ENCODE measurements around the gene DECR2. TPM values are rescaled to one million over a fixed set of nuclear protein-coding genes. Genes with fewer than 3 reads are reported as not detected.
"Not testable (repeated sequence)": the region's sequence is repeated elsewhere in the genome, so short reads cannot be mapped to it uniquely, and the experiment has no call there.

Gene DECR2
- total RNA-seq, 3 donors from 2014 or later = 16.9 to 19.1 (median 17.8) TPM

DNA sequence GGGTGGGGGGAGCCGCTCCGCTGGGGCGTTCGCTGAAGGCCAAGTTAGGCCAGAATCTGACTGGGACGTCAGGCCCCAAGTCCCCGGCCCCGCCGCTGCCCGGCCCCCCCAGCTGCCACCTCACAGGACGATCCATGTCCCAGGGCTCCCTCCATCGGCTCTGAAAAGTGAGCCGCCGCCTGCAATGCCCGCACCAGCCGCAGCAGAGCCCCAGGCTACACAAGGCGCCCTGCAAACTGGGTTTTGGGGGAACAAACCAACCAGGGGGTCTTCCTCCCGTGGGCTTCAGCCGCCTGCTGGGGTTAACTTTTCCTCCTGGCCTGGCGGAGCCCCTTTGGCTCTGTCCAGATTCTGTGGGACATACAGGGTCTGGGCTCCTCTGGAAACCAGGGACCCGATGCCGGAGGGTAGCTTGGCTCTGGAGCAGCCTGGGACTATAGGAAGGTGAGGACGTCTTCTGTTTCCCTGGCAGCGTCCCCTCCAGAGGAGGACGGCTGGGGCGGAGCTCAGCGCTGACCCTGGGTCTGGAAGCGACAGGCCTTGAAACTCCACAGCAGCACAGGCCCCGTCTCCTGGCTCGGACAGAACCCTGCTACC lies 3.9 kb upstream of the DECR2 start:
- DNase-seq = no peak
- Mint-ChIP-seq H3K36me3 (ENCODE audit: insufficient read depth) (no peaks in the 10 kb centered on the region), H3K4me3 (peak overlapping the region; percentile 67)

DNA sequence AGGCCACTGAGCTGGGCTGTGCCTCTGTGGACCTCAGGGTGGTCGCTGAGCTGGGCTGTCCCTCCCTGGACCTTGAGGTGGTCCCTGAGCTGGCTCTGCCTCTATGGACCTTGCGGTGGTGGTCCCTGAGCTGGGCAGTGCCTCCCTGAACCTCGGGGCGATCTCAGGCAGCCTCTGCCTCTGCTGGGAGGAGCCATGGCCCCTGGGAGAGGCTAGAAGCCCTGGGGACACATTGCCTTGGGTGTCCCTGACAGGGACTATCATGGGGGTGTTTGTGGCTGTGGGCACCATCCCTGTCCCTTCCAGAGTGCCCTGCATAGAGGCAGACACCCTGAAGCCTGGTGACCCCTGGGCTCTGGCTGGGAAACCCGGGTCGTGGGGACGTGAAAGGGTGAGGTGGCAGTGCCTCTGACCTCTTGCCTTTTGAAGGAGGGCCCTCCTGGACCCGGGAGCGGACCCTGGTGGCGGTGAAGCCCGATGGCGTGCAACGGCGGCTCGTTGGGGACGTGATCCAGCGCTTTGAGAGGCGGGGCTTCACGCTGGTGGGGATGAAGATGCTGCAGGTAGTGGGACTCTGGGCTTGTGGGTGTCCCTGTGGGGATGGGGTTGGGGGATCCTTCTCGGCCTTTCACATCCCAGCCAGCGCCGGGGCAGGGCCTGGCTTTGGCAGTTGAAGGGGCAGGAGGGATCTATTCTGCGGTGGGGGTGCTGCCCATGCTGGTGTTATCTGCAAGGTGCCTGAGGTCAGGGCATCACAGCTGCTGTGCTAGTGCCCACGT lies 2.9 kb upstream of the DECR2 start:
- ATAC-seq (no peak), DNase-seq (no peak)
- no peaks in the 10 kb centered on the region for H3K9me3 Mint-ChIP-seq
- H3K4me1 Mint-ChIP-seq (ENCODE audit: low read depth) = peaks cover 22% of the 10 kb centered on the region
- H3K27me3 Mint-ChIP-seq (ENCODE audit: low read depth) = no peaks in the 10 kb centered on the region
- H3K36me3 Mint-ChIP-seq (ENCODE audit: insufficient read depth) = no peaks in the 10 kb centered on the region
- H3K4me3 Mint-ChIP-seq = peak overlapping the region; percentile 67

More for the DNA sequence above, 3.9 kb upstream of the DECR2 start:
- H3K27me3 Mint-ChIP-seq (ENCODE audit: low read depth) = no peaks in the 10 kb centered on the region
- peaks cover 22% of the 10 kb centered on the region for H3K4me1 Mint-ChIP-seq (ENCODE audit: low read depth)
- no peaks in the 10 kb centered on the region for H3K9me3 Mint-ChIP-seq
- ATAC-seq = no peak

DNA sequence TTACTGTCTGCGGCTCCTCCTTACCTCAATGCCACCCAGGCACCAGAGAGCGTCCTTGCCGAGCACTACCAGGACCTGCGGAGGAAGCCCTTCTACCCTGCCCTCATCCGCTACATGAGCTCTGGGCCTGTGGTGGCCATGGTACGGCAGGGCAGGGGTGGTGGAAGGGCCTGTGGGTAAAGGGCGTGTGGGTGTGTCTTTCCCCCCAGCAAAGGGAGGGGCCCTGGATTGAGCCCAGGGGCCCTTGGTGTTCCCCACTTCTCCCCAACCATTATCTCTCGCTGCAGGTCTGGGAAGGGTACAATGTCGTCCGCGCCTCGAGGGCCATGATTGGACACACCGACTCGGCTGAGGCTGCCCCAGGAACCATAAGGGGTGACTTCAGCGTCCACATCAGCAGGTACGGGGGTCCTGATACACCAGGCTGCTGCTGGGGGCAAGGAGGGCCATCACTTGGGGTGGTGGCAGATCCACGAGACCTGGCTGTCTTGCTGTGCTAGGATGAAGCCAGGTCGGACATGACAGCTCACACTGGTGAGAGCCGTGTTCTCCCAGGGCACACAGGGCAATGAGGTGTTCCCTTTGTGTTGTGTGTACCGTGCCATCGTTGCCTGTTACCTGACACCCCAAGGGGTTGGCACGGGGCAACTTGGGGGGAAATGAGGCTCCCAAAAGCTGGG lies 2.2 kb upstream of the DECR2 start:
- Mint-ChIP-seq H3K27me3 (ENCODE audit: low read depth) (no peaks in the 10 kb centered on the region), H3K9me3 (no peaks in the 10 kb centered on the region), H3K36me3 (ENCODE audit: insufficient read depth) (no peaks in the 10 kb centered on the region), H3K4me1 (ENCODE audit: low read depth) (peaks cover 22% of the 10 kb centered on the region), H3K4me3 (peak overlapping the region; percentile 43)
- DNase-seq (no peak), ATAC-seq (no peak)

DNA sequence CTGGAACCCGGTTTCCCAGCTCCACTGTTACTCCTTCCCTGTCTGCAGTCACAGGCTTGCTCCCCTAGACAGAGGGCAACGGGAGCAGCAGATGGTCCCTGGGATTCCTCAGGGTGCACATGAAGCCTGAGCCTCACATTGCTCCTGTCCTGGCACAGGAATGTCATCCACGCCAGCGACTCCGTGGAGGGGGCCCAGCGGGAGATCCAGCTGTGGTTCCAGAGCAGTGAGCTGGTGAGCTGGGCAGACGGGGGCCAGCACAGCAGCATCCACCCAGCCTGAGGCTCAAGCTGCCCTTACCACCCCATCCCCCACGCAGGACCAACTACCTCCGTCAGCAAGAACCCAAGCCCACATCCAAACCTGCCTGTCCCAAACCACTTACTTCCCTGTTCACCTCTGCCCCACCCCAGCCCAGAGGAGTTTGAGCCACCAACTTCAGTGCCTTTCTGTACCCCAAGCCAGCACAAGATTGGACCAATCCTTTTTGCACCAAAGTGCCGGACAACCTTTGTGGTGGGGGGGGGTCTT lies 1.6 kb upstream of the DECR2 start:
- Mint-ChIP-seq H3K4me3 (peak overlapping the region; percentile 86), H3K36me3 (ENCODE audit: insufficient read depth) (no peaks in the 10 kb centered on the region), H3K4me1 (ENCODE audit: low read depth) (peaks cover 22% of the 10 kb centered on the region), H3K27me3 (ENCODE audit: low read depth) (no peaks in the 10 kb centered on the region), H3K9me3 (no peaks in the 10 kb centered on the region)
- ATAC-seq (no peak), DNase-seq (no peak)

DNA sequence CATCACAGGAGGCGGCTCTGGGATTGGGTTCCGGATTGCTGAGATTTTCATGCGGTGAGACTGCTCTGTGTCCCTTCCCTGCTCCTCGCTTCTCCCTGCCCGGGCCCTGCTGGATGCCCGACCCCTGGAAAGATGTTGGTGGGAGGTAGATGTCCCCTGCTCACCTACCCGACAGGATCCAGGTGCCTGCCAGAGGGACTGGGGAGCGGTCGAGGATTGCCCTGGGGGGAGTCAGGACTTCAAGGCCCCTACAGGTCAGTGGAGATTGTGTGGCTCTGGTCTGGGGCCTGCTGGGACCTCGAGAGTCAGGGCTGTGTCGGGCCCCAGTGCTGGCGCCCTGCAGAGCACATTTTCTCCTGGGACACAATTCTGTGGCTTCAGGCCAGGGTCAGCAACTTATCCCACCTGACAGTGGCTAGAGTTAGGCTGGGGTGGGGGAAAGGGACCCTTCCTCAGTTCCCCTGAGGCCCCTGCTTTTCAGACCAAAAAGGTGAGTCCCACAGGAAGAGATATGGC lies 3.3 kb downstream of the DECR2 start:
- Mint-ChIP-seq H3K4me3 (no peak overlapping the region), H3K36me3 (ENCODE audit: insufficient read depth) (no peaks in the 10 kb centered on the region), H3K9me3 (no peaks in the 10 kb centered on the region), H3K27me3 (ENCODE audit: low read depth) (no peaks in the 10 kb centered on the region), H3K4me1 (ENCODE audit: low read depth) (peaks cover 7% of the 10 kb centered on the region)
- no peak for ATAC-seq
- DNase-seq = no peak

DNA sequence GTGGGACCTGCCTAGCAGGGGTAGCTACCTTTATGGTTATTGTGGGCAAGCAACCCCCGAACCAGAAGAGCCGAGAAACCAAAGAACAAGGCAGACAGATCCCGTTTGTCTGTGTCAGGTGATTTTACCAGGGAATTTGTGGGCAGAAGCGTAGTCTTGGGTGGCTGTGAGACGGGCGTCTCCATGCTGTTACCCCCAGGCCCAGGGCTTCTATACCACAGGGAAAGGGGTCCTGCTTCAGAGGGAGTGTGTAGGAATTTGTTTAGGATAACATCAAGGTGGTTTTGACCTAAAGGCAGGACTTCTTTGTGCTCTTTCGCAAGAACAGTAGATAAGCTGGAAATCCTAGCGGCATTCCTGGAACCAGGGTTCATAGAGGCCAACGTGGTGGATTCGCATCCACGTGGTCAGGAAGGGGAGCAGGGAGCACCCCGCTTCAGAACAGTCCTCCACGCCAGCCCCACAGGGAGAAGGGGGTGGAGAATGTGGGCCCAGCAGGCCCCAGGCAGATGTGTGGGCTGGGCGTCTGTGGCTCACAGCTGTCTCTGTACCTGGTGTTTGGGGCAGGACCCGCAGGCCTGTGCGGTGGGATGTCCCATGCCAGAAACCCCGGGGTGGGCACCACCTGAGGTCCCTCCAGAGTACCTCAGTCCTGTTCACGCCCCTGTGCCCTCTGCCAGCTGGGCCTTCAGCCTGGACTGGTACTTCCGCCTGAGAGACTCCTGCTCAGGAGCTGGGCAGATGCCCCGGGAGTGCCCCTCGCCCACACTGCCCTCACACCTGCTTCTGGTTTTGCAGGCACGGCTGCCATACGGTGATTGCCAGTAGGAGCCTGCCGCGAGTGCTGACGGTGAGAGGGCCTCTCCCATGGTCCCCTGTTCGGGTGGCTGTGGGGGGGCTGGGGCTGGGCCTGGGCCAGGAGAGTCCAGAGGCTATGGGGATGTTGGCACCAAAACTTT lies 4.1 kb downstream of the DECR2 start:
- no peak for ATAC-seq
- Mint-ChIP-seq H3K4me1 (ENCODE audit: low read depth) (no peaks in the 10 kb centered on the region), H3K4me3 (no peak overlapping the region), H3K9me3 (no peaks in the 10 kb centered on the region), H3K27me3 (ENCODE audit: low read depth) (no peaks in the 10 kb centered on the region), H3K36me3 (ENCODE audit: insufficient read depth) (no peaks in the 10 kb centered on the region)
- DNase-seq = no peak

DNA sequence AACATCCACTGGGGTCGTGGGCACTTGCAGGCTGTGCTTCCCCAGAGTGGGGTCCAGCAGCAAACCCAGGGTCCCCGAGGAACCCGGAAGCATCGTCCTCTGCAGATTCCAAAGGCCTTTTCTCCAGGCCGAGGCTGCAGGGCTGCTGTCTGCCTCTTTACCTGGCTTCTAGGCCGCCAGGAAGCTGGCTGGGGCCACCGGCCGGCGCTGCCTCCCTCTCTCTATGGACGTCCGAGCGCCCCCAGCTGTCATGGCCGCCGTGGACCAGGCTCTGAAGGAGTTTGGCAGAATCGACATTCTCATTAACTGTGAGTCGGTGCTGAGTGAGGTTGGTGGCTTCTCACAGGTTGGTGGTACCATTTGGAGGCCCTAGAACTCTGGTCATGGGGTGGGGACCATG lies 5.6 kb downstream of the DECR2 start:
- no peak for ATAC-seq
- H3K4me1 Mint-ChIP-seq (ENCODE audit: low read depth) = no peaks in the 10 kb centered on the region

DNA sequence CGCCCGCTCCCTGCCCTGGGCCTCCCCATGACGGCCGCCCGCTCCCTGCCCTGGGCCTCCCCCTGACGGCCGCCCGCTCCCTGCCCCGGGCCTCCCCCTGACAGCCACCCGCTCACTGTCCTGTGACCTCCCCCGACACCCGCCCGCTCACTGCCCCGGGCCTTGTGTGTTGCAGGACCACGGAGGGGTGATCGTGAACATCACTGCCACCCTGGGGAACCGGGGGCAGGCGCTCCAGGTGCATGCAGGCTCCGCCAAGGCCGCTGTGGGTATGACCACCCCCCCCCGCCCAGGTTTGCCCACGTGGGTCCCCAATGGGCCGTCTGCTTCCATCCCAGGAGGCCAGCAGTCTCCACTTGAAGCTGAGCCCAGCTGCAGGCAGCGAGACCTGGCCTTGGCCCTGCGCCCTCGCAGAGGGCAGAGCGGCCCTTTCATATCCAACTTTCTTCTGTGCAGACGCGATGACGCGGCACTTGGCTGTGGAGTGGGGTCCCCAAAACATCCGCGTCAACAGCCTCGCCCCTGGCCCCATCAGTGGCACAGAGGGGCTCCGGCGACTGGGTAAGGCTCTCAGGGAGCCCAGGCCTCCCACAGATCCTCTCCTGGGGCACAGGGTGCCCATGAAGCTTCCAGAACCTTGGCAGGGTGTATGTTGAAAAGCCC lies 9.0 kb downstream of the DECR2 start:
- H3K27me3 Mint-ChIP-seq (ENCODE audit: low read depth) = no peaks in the 10 kb centered on the region
- H3K4me3 Mint-ChIP-seq = no peak overlapping the region
- no peaks in the 10 kb centered on the region for H3K36me3 Mint-ChIP-seq (ENCODE audit: insufficient read depth)
- DNase-seq (no peak), ATAC-seq (no peak)
- no peaks in the 10 kb centered on the region for H3K9me3 Mint-ChIP-seq
- no peaks in the 10 kb centered on the region for H3K4me1 Mint-ChIP-seq (ENCODE audit: low read depth)

More for the DNA sequence above, 5.6 kb downstream of the DECR2 start:
- Mint-ChIP-seq H3K27me3 (ENCODE audit: low read depth) (no peaks in the 10 kb centered on the region), H3K36me3 (ENCODE audit: insufficient read depth) (no peaks in the 10 kb centered on the region), H3K9me3 (no peaks in the 10 kb centered on the region), H3K4me3 (no peak overlapping the region)
- no peak for DNase-seq

DNA sequence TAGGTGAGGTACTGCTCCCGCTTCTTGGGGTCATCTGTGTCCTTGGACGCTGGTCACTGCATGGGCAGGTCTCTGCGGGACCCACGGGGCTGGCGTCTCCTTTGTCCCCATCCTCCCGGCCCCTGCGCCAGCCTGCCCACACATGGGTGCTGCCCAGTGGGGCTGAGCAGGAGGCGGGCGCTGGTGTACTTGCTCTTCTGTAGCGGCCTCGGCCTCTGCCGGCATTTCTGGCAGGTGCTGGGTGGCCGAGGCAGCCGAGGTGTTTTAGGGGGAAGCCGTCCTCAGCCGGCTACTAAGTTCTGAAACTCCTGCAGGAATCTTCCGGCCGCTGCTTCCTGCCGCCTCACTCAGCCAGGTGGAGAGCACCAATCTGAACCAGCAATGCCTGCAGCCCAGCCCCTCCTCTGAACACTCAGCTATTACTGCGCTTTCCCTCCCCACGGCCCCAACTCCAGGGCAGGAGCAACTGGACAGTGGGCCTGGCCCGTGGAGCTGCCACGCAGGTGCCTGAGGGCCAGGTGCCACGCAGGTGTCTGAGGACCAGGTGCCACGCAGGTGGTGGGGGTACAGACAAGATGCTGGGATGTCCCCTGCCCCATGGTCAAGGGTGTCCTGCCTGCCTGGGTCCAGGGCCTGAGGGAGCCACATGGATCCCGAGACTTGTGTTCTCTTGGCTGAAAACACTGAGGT lies 10.0 kb downstream of the DECR2 start:
- Mint-ChIP-seq H3K9me3 (no peaks in the 10 kb centered on the region), H3K4me1 (ENCODE audit: low read depth) (no peaks in the 10 kb centered on the region)
- DNase-seq = no peak

DNA sequence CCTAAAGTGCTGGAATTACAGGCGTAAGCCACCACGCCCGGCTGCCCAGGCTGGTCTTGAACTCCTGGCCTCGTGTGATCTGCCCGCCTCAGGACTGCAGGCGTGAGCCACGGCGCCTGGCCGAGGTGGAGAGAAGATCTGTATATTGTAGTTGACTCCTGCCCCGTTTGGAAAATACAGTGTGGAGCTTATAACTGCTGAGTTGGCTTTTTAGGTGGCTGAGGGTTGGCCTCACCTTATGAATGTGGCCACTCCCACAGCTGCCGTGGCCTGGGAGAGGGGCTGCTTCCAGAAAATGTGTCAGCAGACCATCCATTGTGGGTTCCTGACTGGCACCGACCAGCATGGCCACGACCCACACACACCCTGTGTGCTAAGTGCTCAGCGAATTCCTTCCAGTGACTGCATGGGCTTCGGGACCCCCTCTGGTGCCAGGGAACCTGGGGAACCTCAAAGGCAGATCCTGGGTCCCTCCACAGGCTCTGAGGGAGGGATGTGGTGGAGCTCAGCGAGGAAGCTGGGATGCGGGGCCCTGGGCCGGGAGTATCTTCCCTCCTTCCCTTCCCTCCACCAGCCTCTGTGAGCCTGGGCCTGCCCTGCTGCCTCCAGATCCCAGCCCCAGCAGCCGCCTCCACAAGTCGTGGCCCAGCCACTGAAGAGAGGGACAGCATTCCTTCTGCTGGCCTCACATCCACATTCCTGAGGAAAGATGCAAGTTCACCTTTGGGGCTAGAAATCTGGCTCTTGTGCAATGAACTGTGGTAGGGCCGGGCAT lies 12.9 kb downstream of the DECR2 start:
- H3K9me3 Mint-ChIP-seq = no peaks in the 10 kb centered on the region

More for the DNA sequence above, 10.0 kb downstream of the DECR2 start:
- no peak for ATAC-seq
- no peak overlapping the region for H3K4me3 Mint-ChIP-seq
- H3K27me3 Mint-ChIP-seq (ENCODE audit: low read depth) = no peaks in the 10 kb centered on the region
- no peaks in the 10 kb centered on the region for H3K36me3 Mint-ChIP-seq (ENCODE audit: insufficient read depth)

DNA sequence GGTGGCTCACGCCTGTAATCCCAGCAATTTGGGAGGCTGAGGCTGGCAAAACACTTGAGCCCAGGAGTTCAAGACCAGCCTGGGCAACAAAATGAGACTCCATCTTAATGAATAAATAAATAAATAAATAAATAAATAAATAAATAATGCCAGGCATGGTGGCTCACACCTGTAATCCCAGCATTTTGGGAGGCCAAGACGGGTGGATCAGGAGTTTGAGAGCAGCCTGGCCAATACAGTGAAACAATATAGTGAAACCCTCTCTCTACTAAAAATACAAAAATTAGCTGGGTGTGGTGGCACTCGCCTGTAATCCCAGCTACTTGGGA lies 13.4 kb downstream of the DECR2 start:
- H3K4me3 Mint-ChIP-seq; H3K36me3 Mint-ChIP-seq (ENCODE audit: insufficient read depth); DNase-seq; H3K4me1 Mint-ChIP-seq (ENCODE audit: low read depth); H3K27me3 Mint-ChIP-seq (ENCODE audit: low read depth); H3K9me3 Mint-ChIP-seq; ATAC-seq: not testable (repeated sequence)

More for the DNA sequence above, 12.9 kb downstream of the DECR2 start:
- Mint-ChIP-seq H3K27me3 (ENCODE audit: low read depth) (no peaks in the 10 kb centered on the region), H3K4me3 (no peak overlapping the region), H3K4me1 (ENCODE audit: low read depth) (no peaks in the 10 kb centered on the region), H3K36me3 (ENCODE audit: insufficient read depth) (no peaks in the 10 kb centered on the region)
- no peak for DNase-seq
- ATAC-seq = no peak

DNA sequence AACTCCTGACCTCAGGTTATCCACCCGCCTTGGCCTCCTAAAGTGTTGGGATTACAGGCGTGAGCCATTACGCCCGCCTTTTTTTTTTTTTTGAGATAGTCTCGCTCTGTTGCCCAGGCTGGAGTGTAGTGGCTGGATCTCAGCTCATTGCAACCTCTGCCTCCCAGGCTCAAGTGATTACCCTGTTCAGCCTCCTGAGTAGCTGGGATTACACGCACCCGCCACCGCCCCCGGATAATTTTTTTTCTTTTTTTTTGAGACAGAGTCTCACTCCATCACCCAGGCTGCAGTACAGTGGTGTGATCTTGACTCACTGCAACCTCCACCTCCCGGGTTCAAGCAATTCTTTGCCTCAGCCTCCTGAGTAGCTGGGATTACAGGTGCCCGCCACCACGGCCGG lies 20.5 kb downstream of the DECR2 start:
- H3K4me3 Mint-ChIP-seq; ATAC-seq; DNase-seq; H3K27me3 Mint-ChIP-seq (ENCODE audit: low read depth); H3K9me3 Mint-ChIP-seq; H3K36me3 Mint-ChIP-seq (ENCODE audit: insufficient read depth): not testable (repeated sequence)
- H3K4me1 Mint-ChIP-seq (ENCODE audit: low read depth) = peaks cover 12% of the 10 kb centered on the region
